Activated naive CD4-positive, alpha-beta T cell treated with anti-CD3 and anti-CD28 coated beads, Interleukin-2, amount 50 U/mL, for 16 hours (primary cell): Measurements from ENCODE around the gene PLPPR1.
"Not testable (repeated sequence)": the region's sequence is repeated elsewhere in the genome, so short reads cannot be mapped to it uniquely, and the experiment has no call there.

Source experiments
- DNase-seq: peaks from one replicate; pipeline ENCODE4 v3.0.0-alpha.2; 2020

Gene PLPPR1

DNA sequence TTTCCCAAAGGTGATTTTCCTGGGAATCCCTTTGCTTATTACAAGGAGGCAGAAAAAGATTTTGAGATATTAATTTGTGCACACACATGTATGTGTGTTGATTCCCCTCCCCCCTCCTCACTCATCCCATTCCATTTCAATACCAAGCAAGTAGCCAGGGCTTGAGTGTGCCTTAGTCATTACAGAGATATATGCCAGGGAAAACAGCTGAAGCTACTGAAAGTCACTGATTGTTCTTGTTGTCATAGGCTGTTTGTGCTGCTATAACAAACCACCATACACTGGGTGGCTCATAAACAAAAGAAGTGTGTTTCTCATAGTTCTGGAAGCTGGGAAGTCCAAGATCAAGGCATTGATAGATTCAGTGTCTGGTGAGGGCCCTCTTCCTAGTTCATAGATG is 197.6 kb downstream of the PLPPR1 start:
- DNase-seq = no peak

DNA sequence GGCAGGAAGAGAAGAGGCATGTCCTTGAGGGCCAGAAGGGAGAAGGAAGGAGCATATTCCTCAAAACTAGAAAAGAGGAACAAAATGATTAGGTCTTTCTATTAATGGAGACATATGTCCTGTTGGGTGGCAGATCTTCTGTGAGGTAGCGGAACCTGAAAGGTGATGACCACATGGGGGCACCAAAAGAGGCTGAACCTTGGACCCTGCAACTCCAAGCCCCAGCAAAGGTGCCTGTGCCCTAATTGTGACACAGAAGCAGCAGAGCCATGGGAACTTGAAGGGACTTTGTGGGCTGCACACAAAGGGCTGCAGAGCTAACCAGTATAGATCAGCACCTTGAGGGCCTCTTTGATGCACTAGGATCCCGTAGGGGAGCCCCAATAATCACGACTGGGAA is 198.3 kb downstream of the PLPPR1 start:
- no peak for DNase-seq

DNA sequence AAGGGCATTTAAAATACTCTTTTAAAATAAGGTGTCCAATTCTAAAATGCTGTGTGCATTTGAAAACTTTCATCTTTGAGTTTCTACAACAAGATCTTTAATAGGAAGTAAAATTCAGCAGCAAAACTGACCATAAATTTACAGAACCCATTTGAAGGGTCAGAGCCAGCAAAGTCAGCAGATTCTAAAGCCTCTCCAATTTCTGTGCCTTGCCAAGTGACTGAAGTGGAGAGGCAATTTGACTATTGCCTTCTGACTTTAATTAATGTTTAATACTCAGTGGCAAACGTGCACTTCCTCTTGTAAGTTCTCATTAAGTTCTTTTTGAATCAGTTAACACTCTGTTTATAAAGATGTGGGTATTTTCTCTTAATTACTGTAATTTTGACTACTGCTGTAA is 201.1 kb downstream of the PLPPR1 start:
- no peak for DNase-seq

DNA sequence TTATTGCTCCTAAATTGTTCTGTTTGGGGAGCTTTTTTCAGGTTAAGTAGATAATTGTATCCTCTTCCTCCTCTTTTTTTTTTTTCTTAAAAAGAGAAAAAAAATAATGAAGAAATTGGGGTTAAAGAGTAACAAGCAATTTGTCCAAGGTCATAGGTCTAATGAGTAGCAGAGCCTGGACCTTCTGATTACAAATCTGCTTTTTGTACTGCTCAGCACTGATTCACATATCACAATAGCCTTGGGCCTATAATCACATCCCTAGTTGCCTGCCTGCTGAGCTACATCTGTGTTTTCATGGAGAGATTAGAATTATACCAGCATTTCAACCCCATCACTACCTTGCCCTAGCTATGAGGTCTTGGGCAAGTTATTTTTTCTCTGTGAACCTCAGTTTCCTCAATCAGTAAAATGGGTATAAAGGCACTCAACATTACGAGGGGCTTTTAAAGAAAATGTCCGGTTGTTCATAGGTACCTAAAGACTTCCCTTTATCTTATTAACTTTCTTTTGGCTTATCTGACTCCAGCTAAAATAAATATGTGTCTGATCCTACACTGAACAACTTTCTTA is 204.0 kb downstream of the PLPPR1 start:
- no peak for DNase-seq

DNA sequence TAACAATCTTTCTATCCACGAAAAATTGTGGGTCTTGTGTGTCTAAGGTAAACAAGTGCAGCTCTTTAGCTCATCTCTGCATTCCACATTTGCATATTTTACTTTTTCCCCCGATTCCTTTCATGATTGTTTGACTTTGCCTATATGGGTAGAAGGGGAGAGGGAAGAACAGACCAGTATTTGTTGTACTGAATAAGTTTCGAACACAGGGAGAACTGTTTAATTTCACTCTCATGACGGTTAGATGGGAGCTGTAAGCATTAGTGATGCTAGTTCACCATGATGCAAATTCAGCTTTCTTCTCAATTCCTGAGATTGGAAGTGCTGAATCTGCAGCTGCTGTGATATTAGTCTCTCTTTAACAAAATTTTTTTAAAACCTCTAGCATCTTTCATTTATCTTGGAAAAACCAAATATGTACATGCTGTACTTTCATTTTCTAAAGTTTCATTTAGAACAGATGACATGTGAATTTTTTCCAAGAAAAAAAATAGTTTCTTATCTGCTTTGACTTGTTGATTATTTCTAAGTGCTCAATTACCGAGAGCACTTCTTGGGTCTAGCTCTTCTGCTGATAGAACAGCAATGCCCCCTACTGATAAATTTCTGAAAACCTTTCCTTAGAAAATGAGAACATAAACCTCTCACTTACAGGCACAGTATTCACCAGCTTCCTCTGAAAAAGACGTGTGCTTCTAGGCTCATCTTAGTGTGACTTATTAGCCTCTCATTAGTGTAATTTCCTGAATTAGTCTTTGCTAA is 206.8 kb downstream of the PLPPR1 start:
- no peak for DNase-seq

DNA sequence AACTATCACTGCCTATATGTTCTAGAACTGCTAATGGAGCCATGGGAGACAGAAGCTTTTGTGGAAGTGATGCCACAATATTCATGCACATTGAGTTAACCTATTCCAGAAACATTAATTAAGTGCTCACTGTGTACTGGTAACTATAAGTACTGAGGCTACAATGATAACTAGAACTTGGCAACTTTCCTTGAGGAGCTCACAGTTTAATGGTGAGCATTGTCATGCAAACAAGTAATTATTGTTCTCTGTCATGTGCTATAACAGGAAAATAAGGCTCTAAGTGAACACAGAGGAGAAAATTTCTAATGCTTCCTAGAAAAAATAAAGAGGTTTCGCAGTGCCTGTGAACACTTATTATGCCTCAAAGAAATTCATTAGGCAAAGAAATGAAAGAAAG is 214.1 kb downstream of the PLPPR1 start:
- no peak for DNase-seq

DNA sequence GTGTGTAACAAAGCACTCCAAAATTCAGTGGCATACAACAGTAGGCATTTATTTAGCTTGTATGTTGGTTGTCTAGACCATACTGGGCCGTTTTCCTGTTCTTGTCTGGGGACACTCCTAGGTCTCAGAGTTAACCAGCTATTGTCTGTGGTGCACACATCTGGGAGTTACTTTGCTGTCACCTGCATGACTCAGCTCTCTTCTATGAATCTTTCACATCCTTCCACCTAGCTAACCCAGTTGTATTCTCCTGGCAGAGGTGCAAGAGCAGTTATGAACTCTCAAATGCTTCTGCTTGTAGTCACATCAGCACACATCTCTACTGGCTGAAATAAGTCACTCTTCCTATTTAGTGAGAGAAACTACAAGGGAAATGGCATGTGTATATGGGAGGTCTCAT is 218.2 kb downstream of the PLPPR1 start:
- DNase-seq = no peak

DNA sequence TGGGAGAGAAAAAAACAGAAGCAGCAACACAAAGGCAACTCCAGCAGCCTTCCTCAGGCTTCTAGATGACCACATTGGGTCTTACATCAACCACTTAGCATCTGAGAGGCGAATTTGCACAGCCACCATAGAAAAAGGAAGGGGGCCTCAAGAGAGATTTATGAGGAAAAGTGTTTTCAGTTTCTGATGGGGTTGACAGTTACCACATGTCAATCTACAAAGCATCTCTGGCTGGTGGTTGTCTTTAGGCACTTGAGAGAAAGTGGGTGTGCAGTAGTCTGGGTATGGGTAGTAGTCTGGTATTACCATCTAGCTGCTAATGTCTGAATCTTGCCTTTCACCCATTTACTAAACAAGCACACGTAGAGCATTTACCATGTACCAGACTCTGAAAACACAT is 218.8 kb downstream of the PLPPR1 start:
- DNase-seq = no peak

DNA sequence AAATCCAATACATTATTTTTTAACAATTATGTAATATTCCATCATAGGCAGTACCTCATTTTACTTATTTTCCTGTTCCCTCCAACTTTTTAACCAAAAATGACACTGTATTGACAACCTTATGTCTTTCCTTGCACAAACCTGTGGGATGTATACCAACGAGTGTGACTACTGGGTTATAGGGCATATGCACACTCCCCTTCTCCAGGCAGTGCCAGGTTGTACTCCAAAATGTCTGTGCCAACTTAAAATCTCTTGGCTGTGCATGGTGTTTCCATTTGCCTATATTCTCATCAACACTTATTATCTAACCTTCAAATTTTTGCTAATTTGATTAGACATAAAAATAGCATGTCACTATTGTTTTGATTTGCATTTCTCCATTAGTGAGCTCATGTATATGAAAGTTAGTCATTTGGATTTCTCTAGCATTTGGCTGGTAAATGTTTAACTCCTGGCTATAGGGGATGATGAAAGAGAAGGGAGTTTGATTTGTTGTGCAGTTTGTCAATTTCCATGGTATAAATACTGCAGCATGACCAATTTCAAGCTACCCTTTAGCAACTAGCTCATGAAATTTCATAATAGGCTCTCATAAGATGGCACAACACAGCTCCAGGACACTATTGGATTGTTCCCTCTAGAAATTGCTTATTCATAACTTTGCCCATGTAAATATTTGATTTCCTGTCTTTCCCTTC is 226.4 kb downstream of the PLPPR1 start:
- no peak for DNase-seq

DNA sequence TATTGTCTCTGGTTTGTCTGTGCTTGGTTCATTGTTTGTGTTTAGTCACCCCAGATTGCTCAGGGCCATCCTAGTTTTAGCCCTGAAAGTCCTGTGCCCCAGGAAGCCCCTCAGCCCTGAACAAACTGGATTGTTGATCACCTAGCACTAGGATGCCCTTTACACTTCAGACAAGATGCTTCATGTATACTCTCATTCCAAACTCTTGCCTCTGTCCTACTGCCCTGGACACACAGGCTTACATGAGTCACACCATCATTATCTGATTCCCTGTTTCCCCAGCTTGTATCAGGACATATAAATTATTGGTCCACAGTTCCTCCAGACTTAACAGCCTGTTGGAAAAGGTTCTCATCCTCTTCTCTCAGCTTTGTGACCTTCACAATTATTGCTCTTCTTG is 236.2 kb downstream of the PLPPR1 start:
- DNase-seq = no peak

DNA sequence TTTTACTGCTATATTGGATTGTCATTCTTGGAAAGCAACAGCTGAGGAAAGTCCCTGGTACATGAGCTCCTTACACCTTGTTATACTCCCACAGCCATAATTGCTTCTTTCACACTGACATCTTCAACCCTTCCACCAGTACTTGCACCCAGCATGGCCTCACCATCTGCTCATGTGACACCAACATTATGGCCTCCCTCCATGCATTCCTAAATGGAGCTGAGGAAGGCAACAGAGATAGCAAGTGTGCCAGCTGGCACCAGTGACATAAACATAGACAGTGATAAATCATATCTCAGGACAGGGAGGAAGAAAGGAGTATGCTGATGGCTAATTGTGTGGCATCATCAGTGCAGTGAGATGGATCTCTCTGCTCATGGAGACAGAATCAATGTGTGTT is 236.7 kb downstream of the PLPPR1 start:
- DNase-seq = no peak

DNA sequence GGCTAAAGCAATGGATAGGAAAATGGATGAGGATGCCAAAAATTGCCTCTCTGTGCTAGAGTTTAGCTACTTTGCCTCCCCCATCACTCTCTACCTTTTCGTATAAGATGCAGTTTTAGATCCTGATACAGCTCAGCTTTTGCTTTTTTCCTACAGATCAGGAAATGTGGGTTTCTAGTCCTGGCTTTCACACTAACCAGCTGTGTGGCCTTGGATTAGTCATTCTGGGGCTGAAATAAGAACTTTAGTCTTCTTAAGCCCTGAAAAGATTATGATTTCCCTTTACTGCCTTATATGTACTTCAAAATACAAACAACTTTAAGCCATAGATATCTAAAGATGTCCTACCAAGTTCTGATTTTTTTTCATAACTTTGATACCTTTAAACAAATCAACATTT is 239.9 kb downstream of the PLPPR1 start:
- no peak for DNase-seq

DNA sequence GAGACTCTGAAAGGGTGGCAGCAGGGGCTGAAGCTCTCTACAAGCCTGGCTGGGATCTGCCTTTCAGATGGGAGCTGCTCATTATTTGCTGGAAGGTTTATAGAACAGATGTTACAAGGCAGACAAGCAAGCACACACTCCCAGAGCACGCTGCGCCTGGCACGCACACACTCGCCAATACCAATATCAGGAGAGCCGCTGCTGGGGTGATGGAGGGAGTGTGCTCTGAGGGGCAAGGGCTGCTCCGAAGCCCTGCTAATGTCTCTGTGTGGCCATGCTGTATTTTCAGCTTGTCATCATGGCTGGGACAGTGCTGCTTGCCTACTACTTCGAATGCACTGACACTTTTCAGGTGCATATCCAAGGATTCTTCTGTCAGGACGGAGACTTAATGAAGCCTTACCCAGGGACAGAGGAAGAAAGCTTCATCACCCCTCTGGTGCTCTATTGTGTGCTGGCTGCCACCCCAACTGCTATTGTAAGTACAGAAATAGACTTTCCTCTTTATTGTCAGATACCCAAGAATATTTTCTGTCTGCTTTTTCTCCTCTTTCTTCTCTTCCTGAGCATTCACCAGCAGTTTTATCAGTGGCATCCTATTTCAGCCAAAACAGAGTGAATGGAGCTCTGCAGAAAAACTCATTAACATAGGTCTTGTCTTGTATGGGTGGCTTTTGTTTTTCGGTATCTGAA is 241.2 kb downstream of the PLPPR1 start:
- DNase-seq = no peak

DNA sequence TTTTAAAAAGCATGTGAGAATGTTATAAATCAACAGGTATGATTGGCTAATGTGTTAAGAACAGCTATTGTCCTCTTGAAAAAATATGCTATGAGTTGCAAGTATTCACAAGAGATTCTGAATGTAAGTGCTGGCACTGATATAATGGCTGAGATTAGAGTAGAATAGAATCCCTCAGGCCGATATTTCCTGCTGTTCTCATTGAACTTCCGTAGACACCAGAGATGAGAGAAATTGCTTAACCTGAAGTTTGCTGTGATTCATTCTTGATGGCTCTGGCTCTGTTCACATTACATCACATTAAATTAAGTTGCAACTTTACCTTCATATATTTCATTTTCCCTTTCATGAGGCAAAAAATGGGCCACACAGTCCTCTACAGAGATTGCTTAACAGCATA is 241.8 kb downstream of the PLPPR1 start:
- DNase-seq = no peak

DNA sequence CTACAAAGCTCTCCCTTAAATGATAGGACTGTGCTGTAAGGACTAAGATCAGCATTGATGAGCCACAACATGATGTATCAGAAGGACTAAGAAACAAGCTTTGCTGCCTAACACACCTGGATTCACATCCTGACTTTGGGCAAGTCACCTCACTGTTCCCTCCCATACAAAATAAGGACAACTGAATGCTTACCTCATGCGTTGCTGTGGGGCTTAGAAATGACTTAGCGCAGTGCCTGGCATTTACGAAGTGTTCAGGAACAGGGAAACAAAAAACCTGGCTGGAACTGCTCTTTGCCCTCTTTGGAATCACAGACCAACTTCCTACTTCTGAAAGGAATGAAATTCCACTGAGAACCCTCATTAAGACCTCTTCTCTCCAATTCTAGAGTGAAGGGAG is 242.6 kb downstream of the PLPPR1 start:
- DNase-seq = no peak

DNA sequence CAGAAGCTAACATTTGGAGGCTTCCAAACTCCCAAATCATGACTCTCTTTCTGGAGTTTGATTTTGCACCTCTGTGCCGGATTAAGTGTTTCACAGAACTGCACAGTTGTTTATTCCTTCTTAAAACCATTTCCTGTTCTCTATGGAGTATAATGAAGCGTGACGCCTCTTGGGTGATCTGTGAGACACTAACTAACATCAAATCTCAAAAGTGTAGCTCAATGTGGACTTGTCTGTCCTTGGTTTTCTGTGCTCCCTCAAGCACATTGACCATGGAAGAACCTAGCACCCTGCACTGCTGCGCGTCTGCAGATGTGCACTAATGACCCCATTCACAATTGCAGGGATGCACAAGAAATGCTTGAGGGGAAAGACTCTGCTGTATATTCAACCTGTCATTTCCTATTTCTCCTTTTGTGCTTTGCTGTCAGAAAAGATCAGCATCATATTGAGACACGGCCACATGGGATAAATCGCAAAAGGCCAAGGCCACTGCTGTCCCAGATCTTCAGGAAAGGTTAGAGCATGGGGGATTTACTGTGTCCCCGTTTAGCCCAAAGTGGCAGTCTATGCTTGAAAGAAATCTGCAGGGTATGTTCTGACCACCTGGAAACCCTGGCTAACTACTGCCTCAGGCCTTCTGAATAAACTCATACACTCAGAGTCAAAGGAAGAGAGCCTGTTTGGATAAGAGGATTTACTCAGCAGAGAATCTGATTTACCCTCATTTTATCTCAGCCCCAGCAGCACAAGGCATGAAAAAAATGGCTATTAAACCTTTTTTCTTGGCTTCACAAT is 246.6 kb downstream of the PLPPR1 start:
- no peak for DNase-seq

DNA sequence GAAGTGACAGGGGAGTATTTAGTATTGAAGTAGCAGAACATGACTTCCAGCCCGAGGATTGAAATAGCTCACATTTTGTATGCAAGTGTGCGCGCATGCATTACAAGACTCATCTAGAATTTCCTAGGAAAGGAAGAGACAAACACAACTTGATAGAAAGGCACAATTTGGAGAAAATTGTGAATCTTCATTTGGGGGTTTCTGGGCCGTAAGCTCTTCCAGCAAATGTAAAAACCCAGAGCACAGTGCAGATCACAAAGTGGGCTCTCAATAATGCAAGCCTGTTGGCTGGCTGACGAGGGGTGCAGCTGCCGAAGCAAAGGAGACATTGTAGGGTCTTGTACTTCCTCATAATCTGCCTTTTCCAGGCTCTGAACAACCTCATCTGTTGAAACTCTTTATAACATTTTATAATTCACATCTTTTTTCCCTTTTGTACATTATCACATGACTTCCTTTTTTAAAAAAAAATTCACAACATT is 247.3 kb downstream of the PLPPR1 start:
- DNase-seq = no peak

DNA sequence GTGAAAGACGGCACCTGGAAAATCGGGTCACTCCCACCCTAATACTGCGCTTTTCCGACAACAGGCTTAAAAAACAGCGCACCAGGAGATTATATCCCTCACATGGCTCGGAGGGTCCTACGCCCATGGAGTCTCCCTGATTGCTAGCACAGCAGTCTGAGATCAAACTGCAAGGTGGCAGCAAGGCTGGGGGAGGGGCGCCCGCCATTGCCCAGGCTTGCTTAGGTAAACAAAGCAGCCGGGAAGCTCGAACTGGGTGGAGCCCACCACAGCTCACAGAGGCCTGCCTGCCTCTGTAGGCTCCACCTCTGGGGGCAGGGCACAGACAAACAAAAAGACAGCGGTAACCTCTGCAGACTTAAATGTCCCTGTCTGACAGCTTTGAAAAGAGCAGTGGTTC is 262.5 kb downstream of the PLPPR1 start:
- not testable (repeated sequence) for DNase-seq

DNA sequence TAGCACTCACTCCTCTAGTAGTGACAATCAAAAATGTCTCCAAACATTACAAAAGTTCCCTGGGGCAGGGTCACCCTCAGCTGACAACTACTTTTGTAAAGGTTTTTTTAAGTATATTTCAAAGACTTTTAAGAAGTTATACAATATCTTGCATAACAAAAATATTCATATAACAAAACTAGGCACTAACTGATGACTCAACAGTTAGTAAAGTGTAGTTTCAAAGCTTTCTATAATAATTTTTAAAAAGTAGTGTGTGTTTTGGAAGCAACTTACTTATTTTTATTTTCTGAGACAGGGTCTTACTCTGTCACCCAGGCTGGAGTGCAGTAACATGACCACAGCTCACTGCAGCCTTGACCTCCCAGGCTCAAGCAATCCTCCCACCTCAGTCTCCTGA is 271.4 kb downstream of the PLPPR1 start:
- DNase-seq = no peak

DNA sequence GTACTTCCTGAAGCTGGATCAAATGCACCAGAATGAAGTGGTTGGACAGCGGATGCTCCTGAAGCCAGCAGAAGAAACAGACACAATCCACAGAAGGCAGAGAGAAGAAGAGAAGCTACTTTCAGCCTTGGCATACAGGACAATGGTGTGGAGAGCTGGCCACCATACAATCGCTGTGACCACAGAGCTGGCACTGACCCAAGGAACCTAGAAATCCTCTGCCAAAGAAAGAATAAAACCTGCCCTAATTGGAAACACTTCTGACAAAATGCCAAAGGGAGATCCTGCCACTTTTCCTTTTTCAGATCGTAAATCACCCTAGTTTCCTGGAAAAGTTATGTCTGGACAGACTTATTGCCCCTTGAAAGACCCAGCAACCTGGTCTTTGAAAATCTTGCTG is 278.5 kb downstream of the PLPPR1 start:
- no peak for DNase-seq

DNA sequence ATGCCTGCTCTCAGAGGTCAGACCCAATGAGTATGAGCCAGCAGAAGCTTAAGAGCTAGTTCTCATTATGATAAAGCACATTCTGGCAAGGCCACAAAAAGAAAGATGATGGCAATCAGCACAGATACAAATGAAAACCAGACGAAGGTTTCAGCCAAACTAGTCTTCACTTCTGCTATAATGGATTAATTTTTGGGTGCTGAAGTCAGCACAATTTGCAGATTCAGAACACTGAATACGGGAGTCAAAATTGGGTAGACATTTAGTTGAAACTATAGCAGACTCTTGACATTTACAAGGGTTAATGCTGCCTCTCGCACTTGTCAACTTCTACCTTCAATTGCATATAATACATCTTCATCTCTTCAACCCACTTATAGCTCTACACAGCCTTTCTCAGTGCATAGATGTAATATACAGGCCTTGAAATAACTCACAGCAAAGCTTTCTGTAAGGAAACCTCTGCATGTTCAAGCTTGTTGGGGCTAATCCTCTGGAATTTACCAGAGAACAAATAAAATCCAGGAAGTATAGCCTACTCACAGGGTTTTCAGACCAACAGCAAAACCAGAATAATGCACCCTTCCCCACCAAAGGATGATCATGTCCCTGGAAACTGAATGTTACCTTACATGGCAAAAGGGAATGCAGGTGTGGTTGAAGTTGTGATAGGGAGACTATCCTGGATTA is 279.1 kb downstream of the PLPPR1 start:
- no peak for DNase-seq

DNA sequence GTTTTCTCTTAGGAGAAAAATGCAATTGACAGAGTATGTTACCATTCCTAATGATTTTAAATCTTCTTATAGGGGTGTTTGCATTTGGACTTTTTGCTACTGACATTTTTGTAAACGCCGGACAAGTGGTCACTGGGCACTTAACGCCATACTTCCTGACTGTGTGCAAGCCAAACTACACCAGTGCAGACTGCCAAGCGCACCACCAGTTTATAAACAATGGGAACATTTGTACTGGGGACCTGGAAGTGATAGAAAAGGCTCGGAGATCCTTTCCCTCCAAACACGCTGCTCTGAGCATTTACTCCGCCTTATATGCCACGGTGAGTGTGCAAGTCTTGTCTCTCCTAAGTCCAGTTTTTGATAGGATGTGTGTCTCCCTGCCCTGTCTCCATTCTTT is 280.6 kb downstream of the PLPPR1 start:
- DNase-seq = no peak
